Esophagus muscularis mucosa (tissue), 4 donors: ENCODE data around the gene CEP57. TPM values are rescaled to one million over a fixed set of nuclear protein-coding genes. Genes with fewer than 3 reads are reported as not detected.

Experiments used
- DNase-seq: peaks from one replicate; pipeline ENCODE4 v3.0.0-alpha.2; 2017; ENCODE audit errors: extremely low spot score
- H3K27ac ChIP-seq, 4 donors: fragments of 200-600 bp; sonication (generic); replicated peaks in 1 of 4; 1 replicate in 3 of 4; 2 replicates in 1 of 4; pipeline ENCODE4 v1.5.1; 2016 to 2019; ENCODE audit warnings: mild to moderate bottlenecking in 1 of 4
- H3K27me3 ChIP-seq, 4 donors: fragments of 200-600 bp; sonication (generic); one replicate each; pipeline versions ENCODE4 v1.5.1 to v1.6.0; 2016 to 2019
- H3K36me3 ChIP-seq, 4 donors: fragments of 200-600 bp; sonication (generic); one replicate each; pipeline ENCODE4 v1.5.1; 2016 to 2019
- H3K4me1 ChIP-seq, 4 donors: fragments of 200-600 bp; sonication (generic); one replicate each; pipeline ENCODE4 v1.5.1; 2016 to 2019
- H3K4me3 ChIP-seq, 4 donors: fragments of 200-600 bp; sonication (generic); 1 replicate in 2 of 4; 2 replicates in 2 of 4; pipeline ENCODE4 v1.5.1; 2016 to 2019; ENCODE audit warnings: mild to moderate bottlenecking in 4 of 4, moderate library complexity in 1 of 4
- H3K9me3 ChIP-seq, 4 donors: fragments of 200-600 bp; sonication (generic); 1 replicate in 3 of 4; 2 replicates in 1 of 4; pipeline ENCODE4 v1.5.1; 2016 to 2019
- EP300 ChIP-seq: sonication (generic); formaldehyde crosslinking; IDR thresholded peaks from one replicate; pipeline ENCODE4 v1.6.1; 2017; ENCODE audit warnings: antibody characterized with exemption
- POLR2A ChIP-seq: fragments of 450-650 bp; IDR thresholded peaks from one replicate; pipeline ENCODE4 v1.6.1; 2017; ENCODE audit warnings: antibody characterized with exemption, moderate library complexity, mild to moderate bottlenecking, low read depth
- POLR2AphosphoS5 ChIP-seq, 2 donors: sonication (generic); formaldehyde crosslinking; IDR thresholded peaks; one replicate each; pipeline ENCODE4 v1.6.1; 2017; ENCODE audit warnings: antibody characterized with exemption in 2 of 2
- WGBS: methylation state at CpG from one replicate; pipeline ENCODE4 v1.1.5; 2018; 5-methylcytosine and 5-hydroxymethylcytosine counted together
- intact Hi-C: fragments of 100-400 bp; cut with DNase I; formaldehyde crosslinking; loops from one replicate; pipeline ENCODE4 v1.15.1; 2023
- total RNA-seq, 4 donors: library from RNA; depleted of rRNA; stranded (reverse); fragments of >200 nt; gene quantifications; one replicate each; pipeline versions ENCODE4 v1.1.0 to v1.2.1, GENCODE V29; 2016
- TF ChIP-seq, protein P1 (sequence below), 3 experiments: fragments of 200-600 bp in 2 of 3; fragments of 450-650 bp in 1 of 3; sonication (generic) in 2 of 3; IDR thresholded peaks; one replicate each; pipeline ENCODE4 v1.5.1; 2017 to 2019; ENCODE audit warnings: antibody characterized with exemption in 3 of 3, mild to moderate bottlenecking in 2 of 3, moderate library complexity in 1 of 3

The CEP57 gene
- total RNA-seq, 4 donors from 2014 or later = 22.9 to 46.9 (median 23.9) TPM

DNA sequence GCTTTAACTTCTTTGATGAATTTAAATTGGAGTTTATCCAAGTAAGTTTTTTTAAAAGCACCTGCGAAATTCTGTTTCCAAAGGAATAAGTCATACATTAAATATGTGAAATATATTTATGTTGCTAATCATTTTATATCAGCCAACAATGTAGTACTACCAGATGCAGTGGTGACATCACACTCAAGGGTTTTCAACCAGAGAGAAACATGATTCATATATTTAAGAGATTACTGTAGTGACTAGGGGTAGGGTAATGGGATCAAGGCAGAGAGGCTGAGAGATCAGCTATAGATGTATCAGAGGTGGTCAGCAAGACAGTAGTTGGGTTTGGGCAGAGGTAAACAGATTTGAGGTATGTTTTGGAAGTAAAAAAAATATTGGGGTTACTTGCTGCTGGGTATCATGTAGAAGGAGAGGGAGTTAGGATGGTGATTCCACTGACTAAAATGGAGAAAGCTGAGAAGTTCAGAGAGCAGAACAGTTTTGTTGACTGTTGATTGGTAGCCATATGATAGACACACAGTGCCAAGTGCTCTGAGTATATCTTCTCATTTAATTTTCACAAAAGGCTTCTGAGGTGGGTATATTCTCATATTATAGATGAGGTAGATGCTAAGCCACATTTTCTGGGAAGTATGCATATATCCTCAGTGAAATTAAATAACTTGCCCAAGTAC is 39.4 kb downstream of the CEP57 start:
- Histone ChIP-seq H3K36me3 (peaks cover 14 to 84% (median 51%) of the 10 kb centered on the region in 4 donors), H3K9me3 (no peaks in the 10 kb centered on the region), H3K4me3 (no peak overlapping the region), H3K27ac (no peak overlapping the region), H3K27me3 (no peaks in the 10 kb centered on the region), H3K4me1 (no peaks in the 10 kb centered on the region)
- WGBS = 77% methylated on average over 1 of the region's 1 CpG
- TF ChIP-seq POLR2AphosphoS5 (IDR thresholded peaks at IDR 0.05) (no peak), POLR2A (no peak), EP300 (no peak)
- TF ChIP-seq, protein P1, sequence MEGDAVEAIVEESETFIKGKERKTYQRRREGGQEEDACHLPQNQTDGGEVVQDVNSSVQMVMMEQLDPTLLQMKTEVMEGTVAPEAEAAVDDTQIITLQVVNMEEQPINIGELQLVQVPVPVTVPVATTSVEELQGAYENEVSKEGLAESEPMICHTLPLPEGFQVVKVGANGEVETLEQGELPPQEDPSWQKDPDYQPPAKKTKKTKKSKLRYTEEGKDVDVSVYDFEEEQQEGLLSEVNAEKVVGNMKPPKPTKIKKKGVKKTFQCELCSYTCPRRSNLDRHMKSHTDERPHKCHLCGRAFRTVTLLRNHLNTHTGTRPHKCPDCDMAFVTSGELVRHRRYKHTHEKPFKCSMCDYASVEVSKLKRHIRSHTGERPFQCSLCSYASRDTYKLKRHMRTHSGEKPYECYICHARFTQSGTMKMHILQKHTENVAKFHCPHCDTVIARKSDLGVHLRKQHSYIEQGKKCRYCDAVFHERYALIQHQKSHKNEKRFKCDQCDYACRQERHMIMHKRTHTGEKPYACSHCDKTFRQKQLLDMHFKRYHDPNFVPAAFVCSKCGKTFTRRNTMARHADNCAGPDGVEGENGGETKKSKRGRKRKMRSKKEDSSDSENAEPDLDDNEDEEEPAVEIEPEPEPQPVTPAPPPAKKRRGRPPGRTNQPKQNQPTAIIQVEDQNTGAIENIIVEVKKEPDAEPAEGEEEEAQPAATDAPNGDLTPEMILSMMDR (IDR thresholded peaks at IDR 0.05) = no peak
- no peak for DNase-seq
- intact Hi-C loops = no loop called here

DNA sequence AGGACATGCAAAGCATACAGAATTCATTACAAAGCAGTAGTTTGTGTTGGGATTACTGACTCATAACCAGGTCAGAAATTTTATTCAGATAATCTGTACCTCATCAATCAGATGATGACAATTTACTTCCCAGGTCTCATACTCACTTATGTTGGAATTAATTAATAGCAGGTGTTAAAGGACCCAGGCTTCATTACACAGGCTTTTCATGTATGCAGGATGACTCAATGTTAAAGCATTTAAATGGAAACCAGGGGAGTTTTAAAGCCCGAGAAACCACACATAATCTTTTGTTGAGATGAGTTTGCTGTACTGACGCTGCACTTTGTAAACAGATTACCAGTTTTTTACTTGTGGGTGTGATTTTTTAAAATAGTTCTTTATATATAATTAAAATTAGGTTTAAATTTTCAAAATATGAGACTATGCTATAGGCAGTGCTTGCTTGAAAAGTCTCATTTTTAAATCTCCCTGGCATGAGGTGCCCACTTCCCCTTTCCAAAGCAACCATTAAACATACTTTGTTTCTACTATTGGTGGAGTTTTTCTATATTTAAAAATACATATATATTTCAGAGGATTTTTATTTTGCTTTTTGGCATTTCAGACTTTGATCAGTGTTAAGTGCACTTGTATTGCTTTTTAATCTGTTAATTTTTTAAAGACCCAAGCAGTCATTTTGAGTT is 41.0 kb downstream of the CEP57 start:
- intact Hi-C loops = no loop called here
- peaks cover 14 to 88% (median 58%) of the 10 kb centered on the region in 4 donors for H3K36me3 ChIP-seq

DNA sequence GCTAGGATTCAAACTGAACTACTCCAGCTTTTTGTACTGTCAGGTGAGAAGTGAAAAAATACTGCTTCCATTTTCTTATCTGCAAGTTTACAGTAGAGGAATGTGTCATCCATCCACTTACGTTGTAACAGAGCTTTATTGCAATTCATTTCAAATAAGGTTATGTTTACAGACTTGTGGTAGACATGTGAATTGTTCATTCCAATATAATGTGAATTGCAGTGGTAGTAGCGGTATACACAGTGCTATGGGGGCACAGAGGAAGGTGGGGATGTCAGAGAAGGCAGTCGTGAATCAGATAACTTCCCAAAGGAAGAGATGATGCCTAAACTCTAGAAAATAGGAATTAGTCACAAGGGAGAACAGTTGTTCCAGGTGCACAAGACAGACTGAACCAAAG is 42.5 kb downstream of the CEP57 start:
- no peak overlapping the region for H3K4me3 ChIP-seq
- no peak for TF ChIP-seq POLR2A
- no peak for TF ChIP-seq EP300
- TF ChIP-seq, protein P1 (IDR thresholded peaks at IDR 0.05) = no peak
- no peak for TF ChIP-seq POLR2AphosphoS5 (IDR thresholded peaks at IDR 0.05)
- H3K4me1 ChIP-seq = peaks cover 4 to 9% (median 8%) of the 10 kb centered on the region in 4 donors
- no peaks in the 10 kb centered on the region for H3K9me3 ChIP-seq
- intact Hi-C loops = no loop called here
- H3K36me3 ChIP-seq = peaks cover 14 to 92% (median 62%) of the 10 kb centered on the region in 4 donors
- no peaks in the 10 kb centered on the region for H3K27me3 ChIP-seq
- no peak overlapping the region for H3K27ac ChIP-seq
- 77% methylated on average over 3 of the region's 3 CpGs for WGBS
- no peak for DNase-seq

More for the DNA sequence above, 41.0 kb downstream of the CEP57 start:
- TF ChIP-seq, protein P1 (IDR thresholded peaks at IDR 0.05) = no peak
- TF ChIP-seq POLR2AphosphoS5 (IDR thresholded peaks at IDR 0.05) = no peak
- no peak for TF ChIP-seq EP300
- TF ChIP-seq POLR2A = no peak
- Histone ChIP-seq H3K9me3 (no peaks in the 10 kb centered on the region), H3K27me3 (no peaks in the 10 kb centered on the region), H3K4me1 (peaks cover 4 to 7% (median 6%) of the 10 kb centered on the region in 4 donors), H3K27ac (no peak overlapping the region), H3K4me3 (no peak overlapping the region)
- no peak for DNase-seq
- 81% methylated on average over 2 of the region's 2 CpGs for WGBS

DNA sequence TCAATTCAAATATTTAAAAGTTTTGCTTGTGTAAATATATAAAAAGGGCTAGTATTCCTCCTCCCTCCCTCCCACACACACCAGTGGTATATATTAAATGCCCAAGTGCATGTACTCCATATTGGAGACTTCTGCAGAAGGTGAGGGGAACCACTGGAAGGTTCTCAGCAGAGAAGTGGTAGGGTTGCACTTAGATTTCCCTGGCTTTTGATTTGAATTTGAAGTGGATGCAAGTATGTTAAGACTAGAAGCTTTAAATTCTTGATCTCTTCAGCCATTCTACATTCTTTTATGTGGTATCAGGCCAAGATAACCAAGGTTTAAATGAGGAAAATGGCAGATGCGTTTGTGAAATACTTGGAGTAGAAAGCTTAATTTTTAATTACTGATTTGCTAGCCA is 43.1 kb downstream of the CEP57 start:
- H3K36me3 ChIP-seq = peaks cover 14 to 92% (median 64%) of the 10 kb centered on the region in 4 donors
- no peak overlapping the region for H3K27ac ChIP-seq
- no peak for DNase-seq
- WGBS = 5% methylated on average over 1 of the region's 1 CpG
- no peaks in the 10 kb centered on the region for H3K9me3 ChIP-seq
- H3K4me1 ChIP-seq = peaks cover 4 to 9% (median 8%) of the 10 kb centered on the region in 4 donors
- H3K4me3 ChIP-seq = no peak overlapping the region
- intact Hi-C loops = no loop called here
- TF ChIP-seq POLR2A (no peak), POLR2AphosphoS5 (IDR thresholded peaks at IDR 0.05) (no peak), EP300 (no peak)
- TF ChIP-seq, protein P1 (IDR thresholded peaks at IDR 0.05) = no peak
- H3K27me3 ChIP-seq = no peaks in the 10 kb centered on the region
